ENCODE measurements around the gene SIRT4. TPM values are rescaled to one million over a fixed set of nuclear protein-coding genes. Genes with fewer than 3 reads are reported as not detected.

Gene SIRT4
- total RNA-seq, 3 donors from 2014 or later, result 0.98 to 3.1 (median 1.6) TPM

- intact Hi-C loops (cut with DNase I; ENCODE audit: low total_unique reads), result no loop called here
- Histone ChIP-seq H3K9me3 (no peaks in the 10 kb centered on the region), H3K36me3 (no peaks in the 10 kb centered on the region), H3K27me3 (no peaks in the 10 kb centered on the region), H3K4me1 (no peaks in the 10 kb centered on the region), H3K4me3 (no peak overlapping the region), H3K27ac (no peak overlapping the region)
- no peak for DNase-seq (ENCODE audit: low spot score in 2 of 2)
- TF ChIP-seq POLR2AphosphoS5 (IDR thresholded peaks at IDR 0.05) (no peak), CTCF (IDR thresholded peaks at IDR 0.05) (no peak), POLR2A (IDR thresholded peaks at IDR 0.05) (no peak)
Observed at GRCh38 chr12:120286768-120287490, 15.2 kb upstream of the SIRT4 start.

- intact Hi-C loops (cut with DNase I; ENCODE audit: low total_unique reads), result no loop called here
- no peaks in the 10 kb centered on the region for H3K27me3 ChIP-seq
- TF ChIP-seq CTCF (IDR thresholded peaks at IDR 0.05) (no peak), POLR2A (IDR thresholded peaks at IDR 0.05) (no peak), POLR2AphosphoS5 (IDR thresholded peaks at IDR 0.05) (no peak)
- no peak overlapping the region for H3K27ac ChIP-seq
- no peak overlapping the region for H3K4me3 ChIP-seq
- DNase-seq (ENCODE audit: low spot score in 2 of 2), result no peak
- no peaks in the 10 kb centered on the region for H3K9me3 ChIP-seq
- no peaks in the 10 kb centered on the region for H3K4me1 ChIP-seq
- H3K36me3 ChIP-seq, result no peaks in the 10 kb centered on the region
Observed at GRCh38 chr12:120287491-120287890, 14.6 kb upstream of the SIRT4 start.

GRCh38 chr12:120290609-120291305 lies 11.4 kb upstream of the SIRT4 start:
- intact Hi-C loops (cut with DNase I; ENCODE audit: low total_unique reads), result no loop called here
- H3K36me3 ChIP-seq, result no peaks in the 10 kb centered on the region
- peak overlapping the region; percentile 26 to 71 (median 66) for H3K4me3 ChIP-seq
- DNase-seq (ENCODE audit: low spot score in 2 of 2), result peak in 1 of 2 donors; percentile 49
- TF ChIP-seq POLR2AphosphoS5 (IDR thresholded peaks at IDR 0.05) (no peak), CTCF (IDR thresholded peaks at IDR 0.05) (no peak), POLR2A (IDR thresholded peaks at IDR 0.05) (no peak)
- H3K27me3 ChIP-seq, result no peaks in the 10 kb centered on the region
- H3K9me3 ChIP-seq, result no peaks in the 10 kb centered on the region
- peak overlapping the region; percentile 98 to 99 for H3K27ac ChIP-seq
- no peaks in the 10 kb centered on the region for H3K4me1 ChIP-seq

- Histone ChIP-seq H3K9me3 (no peaks in the 10 kb centered on the region), H3K4me1 (no peaks in the 10 kb centered on the region), H3K27me3 (no peaks in the 10 kb centered on the region), H3K27ac (peak overlapping the region; percentile 98 to 99), H3K4me3 (peak overlapping the region; percentile 43 to 71 (median 66)), H3K36me3 (no peaks in the 10 kb centered on the region)
- no peak for DNase-seq (ENCODE audit: low spot score in 2 of 2)
- TF ChIP-seq POLR2A (IDR thresholded peaks at IDR 0.05) (no peak), CTCF (IDR thresholded peaks at IDR 0.05) (no peak), POLR2AphosphoS5 (IDR thresholded peaks at IDR 0.05) (no peak)
- intact Hi-C loops (cut with DNase I; ENCODE audit: low total_unique reads), result no loop called here
Observed at GRCh38 chr12:120292411-120292660, 9.8 kb upstream of the SIRT4 start.
